HCT116 (cell line): Measurements from ENCODE around the gene UTP20. TPM values are rescaled to one million over a fixed set of nuclear protein-coding genes. Genes with fewer than 3 reads are reported as not detected.

Experiments used
- ATAC-seq: fragments of 200-7000 bp; cut with Tn5 transposase; 2 replicates; pipeline ENCODE4 v1.9.1; 2020; ENCODE audit warnings: mild to moderate bottlenecking, moderate library complexity
- BruUV-seq: library from RNA; stranded (reverse); fragments of 400-500 nt; replicated peaks from 2 replicates; lab custom pipeline; 2021; lab: Mats Ljungman, UMichigan
- CTCF ChIA-PET: fragments of 300-600 bp; sonication (Branson Sonifier 250); formaldehyde crosslinking; loops from one replicate; lab custom pipeline; 2021; ENCODE audit warnings: antibody characterized with exemption; lab: Charles Lee
- POLR2A ChIA-PET: fragments of 300-600, 350-600 bp; sonication (Branson Sonifier 250); formaldehyde crosslinking; loops from one replicate; lab custom pipeline; 2021; ENCODE audit warnings: antibody characterized with exemption; lab: Charles Lee
- RAD21 ChIA-PET, 2 experiments: fragments of 300-600 bp; sonication (Branson Sonifier 250); formaldehyde crosslinking; loops; one replicate each; lab custom pipeline; 2023; ENCODE audit warnings: low total read pairs in 2 of 2; ENCODE audit not compliant: uncharacterized antibody in 2 of 2, unreplicated experiment in 2 of 2, low non-redundant PET in 1 of 2; lab: Charles Lee
- DNase-seq: peaks from one replicate; pipeline ENCODE4 v3.0.0-alpha.2; 2010; ENCODE audit warnings: low read depth, low spot score
- H2AFZ ChIP-seq: fragments of 200-600 bp; shearing (Covaris generic), sonication (generic); 2 replicates; pipeline ENCODE4 v1.6.1; 2017; ENCODE audit warnings: low read depth, mixed run types, mixed read lengths, antibody characterized with exemption, low read length; ENCODE audit not compliant: poor library complexity, severe bottlenecking
- H3K27ac ChIP-seq: 2 replicates; pipeline ENCODE4 v1.5.1; 2012; ENCODE audit warnings: low read depth, low read length
- H3K27me3 ChIP-seq: fragments of 200-600 bp; sonication (generic); 2 replicates; pipeline ENCODE4 v1.6.1; 2016; ENCODE audit warnings: mixed run types, low read length, mixed read lengths; ENCODE audit not compliant: insufficient read depth
- H3K36me3 ChIP-seq, 2 experiments: fragments of 200-500 bp in 1 of 2; fragments of 200-600 bp in 1 of 2; sonication (Bioruptor generic) in 1 of 2; sonication (generic) in 1 of 2; 2 replicates each; pipeline versions ENCODE4 v1.5.1 to v1.6.1; 2014 to 2016; ENCODE audit warnings: low read length in 2 of 2, inconsistent platforms in 1 of 2, mixed read lengths in 1 of 2, mixed run types in 1 of 2; ENCODE audit not compliant: insufficient read depth in 2 of 2, control insufficient read depth in 1 of 2
- H3K4me1 ChIP-seq, 2 experiments: fragments of 200-600 bp in 1 of 2; sonication (generic) in 1 of 2; 2 replicates each; pipeline versions ENCODE4 v1.5.1 to v1.6.1; 2012 to 2017; ENCODE audit warnings: low read length in 2 of 2, inconsistent platforms in 1 of 2, mild to moderate bottlenecking in 1 of 2, mixed read lengths in 1 of 2, mixed run types in 1 of 2, moderate library complexity in 1 of 2; ENCODE audit not compliant: insufficient read depth in 2 of 2, control insufficient read depth in 1 of 2
- H3K4me2 ChIP-seq: fragments of 200-600 bp; sonication (generic); 2 replicates; pipeline ENCODE4 v1.6.1; 2017; ENCODE audit warnings: mixed run types, low read length, mixed read lengths
- H3K4me3 ChIP-seq, 2 experiments: fragments of 200-600 bp in 1 of 2; sonication (generic) in 1 of 2; replicated peaks in 1 of 2; 2 replicates each; pipeline ENCODE4 v1.5.1; 2011 to 2016; ENCODE audit warnings: low read length in 2 of 2, control low read depth in 1 of 2, low read depth in 1 of 2, mild to moderate bottlenecking in 1 of 2, mixed read lengths in 1 of 2, mixed run types in 1 of 2
- H3K79me2 ChIP-seq: fragments of 200-600 bp; sonication (generic); 2 replicates; pipeline ENCODE4 v1.6.1; 2017; ENCODE audit warnings: mild to moderate bottlenecking, mixed run types, low read length, moderate library complexity, mixed read lengths; ENCODE audit not compliant: insufficient read depth
- H3K9ac ChIP-seq: fragments of 200-600 bp; sonication (generic); 2 replicates; pipeline ENCODE4 v1.6.1; 2016; ENCODE audit warnings: low read length, mixed read lengths
- H3K9me2 ChIP-seq: fragments of 200-600 bp; sonication (generic), shearing (Covaris generic); 2 replicates; pipeline ENCODE4 v1.6.1; 2017; ENCODE audit warnings: mixed run types, mild to moderate bottlenecking, moderate library complexity; ENCODE audit not compliant: insufficient read depth
- H3K9me3 ChIP-seq, 2 experiments: fragments of 200-500 bp in 1 of 2; fragments of 200-600 bp in 1 of 2; sonication (Bioruptor generic) in 1 of 2; sonication (generic) in 1 of 2; 2 replicates each; pipeline ENCODE4 v1.6.1; 2014 to 2017; ENCODE audit warnings: low read length in 2 of 2, mixed read lengths in 2 of 2, inconsistent platforms in 1 of 2, low read depth in 1 of 2, mild to moderate bottlenecking in 1 of 2, mixed run types in 1 of 2, moderate library complexity in 1 of 2; ENCODE audit not compliant: control insufficient read depth in 1 of 2, insufficient read depth in 1 of 2
- H4K20me1 ChIP-seq: fragments of 200-600 bp; sonication (generic), shearing (Covaris generic); 2 replicates; pipeline ENCODE4 v1.6.1; 2017; ENCODE audit warnings: mixed run types, mild to moderate bottlenecking, moderate library complexity; ENCODE audit not compliant: insufficient read depth
- EGR1 ChIP-seq: IDR thresholded peaks from 2 replicates; pipeline ENCODE4 v1.6.1; 2012; ENCODE audit warnings: low read depth
- EZH2 ChIP-seq: fragments of 200-600 bp; sonication (generic); IDR thresholded peaks from 2 replicates; pipeline ENCODE4 v1.6.1; 2017; ENCODE audit warnings: antibody characterized with exemption, mixed run types
- EZH2phosphoT487 ChIP-seq: fragments of 200-600 bp; IDR thresholded peaks from 2 replicates; pipeline ENCODE4 v1.6.1; 2018; ENCODE audit warnings: antibody characterized with exemption, borderline replicate concordance
- MAX ChIP-seq: IDR thresholded peaks from 2 replicates; pipeline ENCODE4 v1.6.1; 2012
- SP1 ChIP-seq: IDR thresholded peaks from 2 replicates; pipeline ENCODE4 v1.6.1; 2012; ENCODE audit warnings: low read depth
- SRF ChIP-seq: IDR thresholded peaks from 2 replicates; pipeline ENCODE4 v1.6.1; 2012; ENCODE audit warnings: low read depth
- TCF7L2 ChIP-seq: IDR thresholded peaks from 2 replicates; pipeline ENCODE4 v1.7.0; 2011; ENCODE audit warnings: borderline replicate concordance, inconsistent platforms; ENCODE audit not compliant: insufficient read depth, insufficient read length; ENCODE audit errors: extremely low read depth
- YY1 ChIP-seq: IDR thresholded peaks from 2 replicates; pipeline ENCODE4 v1.6.1; 2011; ENCODE audit warnings: low read length, low read depth, moderate library complexity, mild to moderate bottlenecking; ENCODE audit not compliant: insufficient replicate concordance; ENCODE audit errors: extremely low read depth
- ZBTB33 ChIP-seq: IDR thresholded peaks from 2 replicates; pipeline ENCODE4 v1.6.1; 2011; ENCODE audit warnings: mild to moderate bottlenecking, low read length, moderate library complexity; ENCODE audit not compliant: insufficient replicate concordance; ENCODE audit errors: extremely low read depth
- ZFX ChIP-seq: fragments of 450-650 bp; IDR thresholded peaks from 2 replicates; pipeline ENCODE4 v1.6.1; 2017
- ZNF274 ChIP-seq: fragments of 200-500 bp; sonication (Bioruptor generic); IDR thresholded peaks from 2 replicates; pipeline ENCODE4 v1.6.1; 2014; ENCODE audit warnings: mild to moderate bottlenecking, low read depth, low read length, inconsistent platforms
- intact Hi-C: fragments of 100-400 bp; cut with micrococcal nuclease; formaldehyde crosslinking; loops from 2 replicates; pipeline ENCODE4 v1.10.0; 2022
- total RNA-seq: library from RNA; stranded (reverse); gene quantifications from one replicate; pipeline ENCODE4 v1.2.1, GENCODE V29; 2021; ENCODE audit not compliant: unreplicated experiment

The UTP20 gene
- total RNA-seq, 1 experiment from 2014 or later: 19.3 TPM

- Histone ChIP-seq H3K4me3 (no peak overlapping the region), H3K27ac (no peak overlapping the region), H3K9ac (no peak overlapping the region), H3K79me2 (no peaks in the 10 kb centered on the region), H3K36me3 (peaks cover 21 to 65% of the 10 kb centered on the region in 2 experiments; a peak in 3 of 4 replicates), H3K9me2 (no peaks in the 10 kb centered on the region), H3K27me3 (no peaks in the 10 kb centered on the region), H3K9me3 (no peaks in the 10 kb centered on the region), H4K20me1 (no peaks in the 10 kb centered on the region), H3K4me2 (no peak overlapping the region), H2AFZ (no peak overlapping the region), H3K4me1 (no peaks in the 10 kb centered on the region)
- ChIA-PET CTCF (no interaction called here), POLR2A (no interaction called here), RAD21 (no interaction called here)
- no TSS peak for BruUV-seq
- intact Hi-C loops: no loop called here
- ATAC-seq (no peak), DNase-seq (no peak)
- TF ChIP-seq EZH2: no peak
- no peak for TF ChIP-seq ZBTB33
- no peak for TF ChIP-seq ZFX
- no peak for TF ChIP-seq EZH2phosphoT487
- TF ChIP-seq ZNF274: no peak
Observed at GRCh38 chr12:101372431-101372830, 92.5 kb downstream of the UTP20 start.

- no peaks in the 10 kb centered on the region for H3K27me3 ChIP-seq
- RAD21 ChIA-PET: no interaction called here
- no peaks in the 10 kb centered on the region for H3K9me2 ChIP-seq
- intact Hi-C loops: no loop called here
- DNase-seq (no peak), ATAC-seq (no peak)
- no peaks in the 10 kb centered on the region for H3K9me3 ChIP-seq
- no peak overlapping the region for H3K27ac ChIP-seq
- H3K4me1 ChIP-seq: no peaks in the 10 kb centered on the region
- peaks cover 14 to 59% of the 10 kb centered on the region in 2 experiments; a peak in 3 of 4 replicates for H3K36me3 ChIP-seq
- TF ChIP-seq TCF7L2 (no peak), MAX (no peak), EGR1 (no peak), YY1 (no peak), SRF (no peak), SP1 (no peak)
- CTCF ChIA-PET: no interaction called here
- no peaks in the 10 kb centered on the region for H4K20me1 ChIP-seq
- no peak overlapping the region for H3K4me3 ChIP-seq
- H3K79me2 ChIP-seq: no peaks in the 10 kb centered on the region
- BruUV-seq: no TSS peak
- no peak overlapping the region for H3K9ac ChIP-seq
- POLR2A ChIA-PET: no interaction called here
- H2AFZ ChIP-seq: no peak overlapping the region
- H3K4me2 ChIP-seq: no peak overlapping the region
Observed at GRCh38 chr12:101375573-101375972, 95.7 kb downstream of the UTP20 start.
